ENCODE data around the gene DPP7.

DPP7 gene

GRCh38 chr9:137108608-137109249 is 5.8 kb downstream of the DPP7 start:
- Histone ChIP-seq H3K36me3 (ENCODE audit: insufficient read depth, low read length) (peaks cover 6% of the 10 kb centered on the region; the same call in 1 of the 2 replicates), H3K27me3 (ENCODE audit: insufficient read depth, low read length) (no peaks in the 10 kb centered on the region)

GRCh38 chr9:137107982-137108381 is 6.6 kb downstream of the DPP7 start:
- H3K4me3 ChIP-seq (ENCODE audit: low read depth, low read length) = no peak overlapping the region
- H3K36me3 ChIP-seq (ENCODE audit: insufficient read depth, low read length) = peaks cover 13% of the 10 kb centered on the region; the same call in 1 of the 2 replicates
- H3K27ac ChIP-seq (ENCODE audit: low read depth, low read length) = no peak overlapping the region
- H3K27me3 ChIP-seq (ENCODE audit: insufficient read depth, low read length) = no peaks in the 10 kb centered on the region
- H3K79me2 ChIP-seq (ENCODE audit: control insufficient read depth, insufficient read depth, low read length, unreplicated experiment) = no peaks in the 10 kb centered on the region
- no peaks in the 10 kb centered on the region for H3K4me1 ChIP-seq (ENCODE audit: control insufficient read depth, insufficient read depth, low read length, unreplicated experiment)
- H2AFZ ChIP-seq (ENCODE audit: low read length, unreplicated experiment) = no peak overlapping the region

More at GRCh38 chr9:137108608-137109249, 5.8 kb downstream of the DPP7 start:
- Histone ChIP-seq H3K4me3 (ENCODE audit: low read depth, low read length) (no peak overlapping the region), H2AFZ (ENCODE audit: low read length, unreplicated experiment) (no peak overlapping the region), H3K79me2 (ENCODE audit: control insufficient read depth, insufficient read depth, low read length, unreplicated experiment) (peaks cover 5% of the 10 kb centered on the region), H3K4me1 (ENCODE audit: control insufficient read depth, insufficient read depth, low read length, unreplicated experiment) (no peaks in the 10 kb centered on the region), H3K27ac (ENCODE audit: low read depth, low read length) (no peak overlapping the region)

GRCh38 chr9:137107312-137107921 is 7.1 kb downstream of the DPP7 start:
- H3K79me2 ChIP-seq (ENCODE audit: control insufficient read depth, insufficient read depth, low read length, unreplicated experiment) = no peaks in the 10 kb centered on the region
- H3K27ac ChIP-seq (ENCODE audit: low read depth, low read length) = no peak overlapping the region
- no peak overlapping the region for H2AFZ ChIP-seq (ENCODE audit: low read length, unreplicated experiment)
- H3K4me3 ChIP-seq (ENCODE audit: low read depth, low read length) = no peak overlapping the region
- no peaks in the 10 kb centered on the region for H3K27me3 ChIP-seq (ENCODE audit: insufficient read depth, low read length)
- H3K36me3 ChIP-seq (ENCODE audit: insufficient read depth, low read length) = peaks cover 19% of the 10 kb centered on the region
- H3K4me1 ChIP-seq (ENCODE audit: control insufficient read depth, insufficient read depth, low read length, unreplicated experiment) = no peaks in the 10 kb centered on the region

GRCh38 chr9:137106662-137107250 is 7.8 kb downstream of the DPP7 start:
- Histone ChIP-seq H3K27ac (ENCODE audit: low read depth, low read length) (no peak overlapping the region), H3K4me1 (ENCODE audit: control insufficient read depth, insufficient read depth, low read length, unreplicated experiment) (no peaks in the 10 kb centered on the region), H2AFZ (ENCODE audit: low read length, unreplicated experiment) (no peak overlapping the region), H3K27me3 (ENCODE audit: insufficient read depth, low read length) (no peaks in the 10 kb centered on the region), H3K36me3 (ENCODE audit: insufficient read depth, low read length) (peaks cover 25% of the 10 kb centered on the region), H3K79me2 (ENCODE audit: control insufficient read depth, insufficient read depth, low read length, unreplicated experiment) (no peaks in the 10 kb centered on the region), H3K4me3 (ENCODE audit: low read depth, low read length) (no peak overlapping the region)

GRCh38 chr9:137105814-137106661 is 8.5 kb downstream of the DPP7 start:
- Histone ChIP-seq H3K27ac (ENCODE audit: low read depth, low read length) (no peak overlapping the region), H3K4me3 (ENCODE audit: low read depth, low read length) (no peak overlapping the region), H3K36me3 (ENCODE audit: insufficient read depth, low read length) (peaks cover 30% of the 10 kb centered on the region), H3K27me3 (ENCODE audit: insufficient read depth, low read length) (no peaks in the 10 kb centered on the region), H3K79me2 (ENCODE audit: control insufficient read depth, insufficient read depth, low read length, unreplicated experiment) (no peaks in the 10 kb centered on the region), H3K4me1 (ENCODE audit: control insufficient read depth, insufficient read depth, low read length, unreplicated experiment) (no peaks in the 10 kb centered on the region), H2AFZ (ENCODE audit: low read length, unreplicated experiment) (no peak overlapping the region)

- H3K27me3 ChIP-seq (ENCODE audit: insufficient read depth, low read length) = no peaks in the 10 kb centered on the region
- H2AFZ ChIP-seq (ENCODE audit: low read length, unreplicated experiment) = no peak overlapping the region
- no peaks in the 10 kb centered on the region for H3K79me2 ChIP-seq (ENCODE audit: control insufficient read depth, insufficient read depth, low read length, unreplicated experiment)
- H3K36me3 ChIP-seq (ENCODE audit: insufficient read depth, low read length) = peaks cover 46% of the 10 kb centered on the region
- no peak overlapping the region for H3K4me3 ChIP-seq (ENCODE audit: low read depth, low read length)
- no peaks in the 10 kb centered on the region for H3K4me1 ChIP-seq (ENCODE audit: control insufficient read depth, insufficient read depth, low read length, unreplicated experiment)
- H3K27ac ChIP-seq (ENCODE audit: low read depth, low read length) = no peak overlapping the region
These were observed 11.1 kb downstream of the DPP7 start for GRCh38 chr9:137103206-137103999.

GRCh38 chr9:137099231-137099630 is 15.3 kb downstream of the DPP7 start:
- Histone ChIP-seq H3K4me3 (ENCODE audit: low read depth, low read length) (no peak overlapping the region), H3K27me3 (ENCODE audit: insufficient read depth, low read length) (no peaks in the 10 kb centered on the region), H3K27ac (ENCODE audit: low read depth, low read length) (no peak overlapping the region), H2AFZ (ENCODE audit: low read length, unreplicated experiment) (no peak overlapping the region), H3K4me1 (ENCODE audit: control insufficient read depth, insufficient read depth, low read length, unreplicated experiment) (no peaks in the 10 kb centered on the region), H3K36me3 (ENCODE audit: insufficient read depth, low read length) (peaks cover 46% of the 10 kb centered on the region), H3K79me2 (ENCODE audit: control insufficient read depth, insufficient read depth, low read length, unreplicated experiment) (no peaks in the 10 kb centered on the region)

- Histone ChIP-seq H3K36me3 (ENCODE audit: insufficient read depth, low read length) (peaks cover 35% of the 10 kb centered on the region), H3K79me2 (ENCODE audit: control insufficient read depth, insufficient read depth, low read length, unreplicated experiment) (no peaks in the 10 kb centered on the region), H3K4me3 (ENCODE audit: low read depth, low read length) (no peak overlapping the region), H3K27ac (ENCODE audit: low read depth, low read length) (no peak overlapping the region), H3K4me1 (ENCODE audit: control insufficient read depth, insufficient read depth, low read length, unreplicated experiment) (no peaks in the 10 kb centered on the region), H2AFZ (ENCODE audit: low read length, unreplicated experiment) (no peak overlapping the region), H3K27me3 (ENCODE audit: insufficient read depth, low read length) (no peaks in the 10 kb centered on the region)
These were observed 16.6 kb downstream of the DPP7 start for GRCh38 chr9:137097761-137098462.

GRCh38 chr9:137096785-137097546 is 17.6 kb downstream of the DPP7 start:
- peaks cover 29% of the 10 kb centered on the region for H3K36me3 ChIP-seq (ENCODE audit: insufficient read depth, low read length)
- H2AFZ ChIP-seq (ENCODE audit: low read length, unreplicated experiment) = no peak overlapping the region
- no peaks in the 10 kb centered on the region for H3K27me3 ChIP-seq (ENCODE audit: insufficient read depth, low read length)
- H3K4me3 ChIP-seq (ENCODE audit: low read depth, low read length) = no peak overlapping the region
- no peaks in the 10 kb centered on the region for H3K4me1 ChIP-seq (ENCODE audit: control insufficient read depth, insufficient read depth, low read length, unreplicated experiment)
- no peaks in the 10 kb centered on the region for H3K79me2 ChIP-seq (ENCODE audit: control insufficient read depth, insufficient read depth, low read length, unreplicated experiment)
- no peak overlapping the region for H3K27ac ChIP-seq (ENCODE audit: low read depth, low read length)

All from ACC112 (cell line).